Left lung (tissue), 10 donors: Measurements from ENCODE around the gene FBXL2. TPM values are rescaled to one million over a fixed set of nuclear protein-coding genes. Genes with fewer than 3 reads are reported as not detected.

ENCODE experiments used
- ATAC-seq: fragments of 200-7000 bp; cut with Tn5 transposase; one replicate; pipeline ENCODE4 v1.9.1; 2020; ENCODE audit warnings: moderate library complexity
- DNase-seq, 4 donors: peaks; one replicate each; pipeline ENCODE4 v3.0.0-alpha.2; 2013 to 2020
- H3K27ac ChIP-seq, 2 donors: fragments of 200-600 bp; sonication (generic) in 1 of 2; one replicate each; pipeline versions ENCODE4 v1.5.0 to v1.8.0; 2020 to 2021
- H3K27me3 ChIP-seq, 2 donors: fragments of 200-600 bp; sonication (generic) in 1 of 2; one replicate each; pipeline versions ENCODE4 v1.5.0 to v1.8.0; 2020 to 2021
- H3K36me3 ChIP-seq, 2 donors: fragments of 200-600 bp; sonication (generic) in 1 of 2; one replicate each; pipeline versions ENCODE4 v1.5.0 to v1.8.0; 2020 to 2021
- H3K4me1 ChIP-seq, 2 donors: fragments of 200-600 bp; one replicate each; pipeline ENCODE4 v1.8.0; 2021
- H3K4me3 ChIP-seq, 2 donors: fragments of 200-600 bp; sonication (generic) in 1 of 2; one replicate each; pipeline versions ENCODE4 v1.5.0 to v1.8.0; 2020 to 2021; ENCODE audit warnings: mild to moderate bottlenecking in 1 of 2
- H3K9me3 ChIP-seq, 2 donors: fragments of 200-600 bp; sonication (generic) in 1 of 2; one replicate each; pipeline versions ENCODE4 v1.5.0 to v1.8.0; 2020 to 2021
- CTCF ChIP-seq, 2 donors: fragments of 200-600 bp; sonication (generic) in 1 of 2; IDR thresholded peaks; one replicate each; pipeline versions ENCODE4 v1.5.0 to v1.8.0; 2021; ENCODE audit warnings: antibody characterized with exemption in 2 of 2
- intact Hi-C, 2 donors: fragments of 100-400 bp; cut with DNase I; formaldehyde crosslinking; loops; one replicate each; pipeline versions ENCODE4 v1.11.2 to v1.14.2; 2022
- polyA plus RNA-seq, 6 donors: library from polyadenylated mRNA; unstranded; fragments of 120-200 nt; gene quantifications; one replicate each; pipeline ENCODE4 v1.2.1, GENCODE V29; 2013; ENCODE audit not compliant: insufficient read length in 6 of 6
- total RNA-seq, 2 donors: library from RNA; stranded (reverse); fragmentation: NEBNext Ultra II Directional; extraction: Animal tissue kit (Norgen Biotek cat#: 25700); gene quantifications; one replicate each; pipeline ENCODE4 v1.2.1, GENCODE V29; 2021
- donor health status: DM: no; HTN: yes; CAD: no.
- donor health status: DM: no; HTN: no; CAD: no.

The FBXL2 gene
- total and polyA plus RNA-seq, 8 donors = 7.5 to 35.7 (median 29.9) TPM

- intact Hi-C loops = no loop called here
Measured at GRCh38 chr3:33271324-33271723, 5.9 kb upstream of the FBXL2 start.

GRCh38 chr3:33273628-33274027, 3.6 kb upstream of the FBXL2 start:
- ATAC-seq (peak; percentile 53), DNase-seq (no peak)
- no peak for TF ChIP-seq CTCF (IDR thresholded peaks at IDR 0.05)
- intact Hi-C loops = no loop called here
- Histone ChIP-seq H3K4me3 (no peak overlapping the region), H3K9me3 (peaks cover 0 to 7% of the 10 kb centered on the region in 2 donors), H3K4me1 (no peaks in the 10 kb centered on the region), H3K27me3 (peaks cover 0 to 27% of the 10 kb centered on the region in 2 donors), H3K27ac (no peak overlapping the region), H3K36me3 (no peaks in the 10 kb centered on the region)

More at GRCh38 chr3:33271324-33271723, 5.9 kb upstream of the FBXL2 start:
- Histone ChIP-seq H3K27ac (no peak overlapping the region), H3K27me3 (peaks cover 0 to 4% of the 10 kb centered on the region in 2 donors), H3K4me1 (no peaks in the 10 kb centered on the region), H3K36me3 (no peaks in the 10 kb centered on the region), H3K9me3 (peaks cover 0 to 12% of the 10 kb centered on the region in 2 donors), H3K4me3 (no peak overlapping the region)
- no peak for TF ChIP-seq CTCF (IDR thresholded peaks at IDR 0.05)
- DNase-seq = no peak
- no peak for ATAC-seq

- TF ChIP-seq CTCF (IDR thresholded peaks at IDR 0.05) = no peak
- Histone ChIP-seq H3K36me3 (no peaks in the 10 kb centered on the region), H3K4me3 (peak overlapping the region; percentile 58 to 61), H3K27ac (no peak overlapping the region), H3K4me1 (no peaks in the 10 kb centered on the region), H3K27me3 (peaks cover 0 to 36% of the 10 kb centered on the region in 2 donors), H3K9me3 (no peaks in the 10 kb centered on the region)
- peak in 2 of 4 donors; percentile 12 to 31 for DNase-seq
- intact Hi-C loops = no loop called here
- peak; percentile 39 for ATAC-seq
Measured at GRCh38 chr3:33278163-33278562, 921 bp downstream of the FBXL2 start.

GRCh38 chr3:33287672-33288282, 10.5 kb downstream of the FBXL2 start:
- H3K36me3 ChIP-seq = no peaks in the 10 kb centered on the region
- H3K9me3 ChIP-seq = peaks cover 0 to 16% of the 10 kb centered on the region in 2 donors
- no peaks in the 10 kb centered on the region for H3K27me3 ChIP-seq
- H3K4me3 ChIP-seq = no peak overlapping the region
- DNase-seq = no peak
- no peak overlapping the region for H3K27ac ChIP-seq
- ATAC-seq = no peak
- no peak for TF ChIP-seq CTCF (IDR thresholded peaks at IDR 0.05)
- no peaks in the 10 kb centered on the region for H3K4me1 ChIP-seq
- intact Hi-C loops = no loop called here

GRCh38 chr3:33299395-33300081, 22.3 kb downstream of the FBXL2 start:
- Histone ChIP-seq H3K36me3 (no peaks in the 10 kb centered on the region), H3K4me3 (no peak overlapping the region), H3K27ac (peak overlapping the region; percentile 29 to 71), H3K4me1 (no peaks in the 10 kb centered on the region), H3K27me3 (no peaks in the 10 kb centered on the region), H3K9me3 (no peaks in the 10 kb centered on the region)
- DNase-seq = no peak
- peak; percentile 64 for ATAC-seq
- TF ChIP-seq CTCF (IDR thresholded peaks at IDR 0.05) = no peak
- intact Hi-C loops = no loop called here
